GM21447 (cell line): ENCODE measurements around the gene NUMBL.

Source experiments
- ATAC-seq: cut with Tn5 transposase; IDR thresholded peaks from one replicate; pipeline ENCODE4 v1.9.1; 2021; ENCODE audit not compliant: unreplicated experiment

The NUMBL gene

DNA sequence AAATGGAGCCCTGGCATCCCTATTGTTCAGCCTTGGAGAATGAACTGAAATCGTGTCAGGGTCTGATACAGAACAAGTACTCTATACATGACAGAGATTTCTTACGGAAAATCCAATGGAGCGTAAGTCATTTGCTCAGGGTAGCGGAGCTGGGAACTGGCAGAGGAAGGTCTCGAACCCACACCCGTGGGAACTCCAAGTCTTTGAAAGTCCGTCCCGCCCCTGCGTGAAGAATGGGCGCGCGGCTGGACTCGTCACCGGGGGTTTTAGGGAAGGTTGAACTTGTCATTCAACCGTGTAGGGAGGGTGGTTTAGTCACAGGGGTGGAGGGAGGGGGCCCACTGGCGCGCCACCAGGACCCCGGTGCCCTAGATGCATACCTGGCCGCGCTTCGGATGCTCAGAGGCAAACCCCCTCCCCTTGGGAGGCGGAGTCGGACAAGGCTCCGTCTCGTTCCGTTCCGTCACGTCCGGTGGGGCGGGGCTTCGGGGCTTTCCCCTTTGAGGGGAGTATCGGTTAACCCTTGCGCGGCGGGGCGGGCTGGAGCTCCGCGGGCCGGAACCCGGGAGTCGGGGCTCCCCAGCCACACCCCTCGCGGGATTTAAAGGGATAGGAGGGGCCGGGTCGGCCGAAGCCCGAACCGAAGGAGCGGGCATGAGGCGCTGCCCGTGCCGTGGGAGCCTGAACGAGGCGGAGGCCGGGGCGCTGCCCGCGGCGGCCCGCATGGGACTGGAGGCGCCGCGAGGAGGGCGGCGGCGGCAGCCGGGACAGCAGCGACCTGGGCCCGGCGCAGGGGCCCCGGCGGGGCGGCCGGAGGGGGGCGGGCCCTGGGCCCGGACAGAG is 26.3 kb upstream of the NUMBL start, which contains the start of the genes COQ8B and ITPKC:
Gene COQ8B (minus strand): TSS at position 405 of the 843 bp plus-strand sequence. CDS start 2,254 bp downstream, outside the sequence.
Gene ITPKC (plus strand): TSS at position 631 of the 843 bp plus-strand sequence. CDS start 24 bp downstream, at position 655.
- ATAC-seq: peak; percentile 61

DNA sequence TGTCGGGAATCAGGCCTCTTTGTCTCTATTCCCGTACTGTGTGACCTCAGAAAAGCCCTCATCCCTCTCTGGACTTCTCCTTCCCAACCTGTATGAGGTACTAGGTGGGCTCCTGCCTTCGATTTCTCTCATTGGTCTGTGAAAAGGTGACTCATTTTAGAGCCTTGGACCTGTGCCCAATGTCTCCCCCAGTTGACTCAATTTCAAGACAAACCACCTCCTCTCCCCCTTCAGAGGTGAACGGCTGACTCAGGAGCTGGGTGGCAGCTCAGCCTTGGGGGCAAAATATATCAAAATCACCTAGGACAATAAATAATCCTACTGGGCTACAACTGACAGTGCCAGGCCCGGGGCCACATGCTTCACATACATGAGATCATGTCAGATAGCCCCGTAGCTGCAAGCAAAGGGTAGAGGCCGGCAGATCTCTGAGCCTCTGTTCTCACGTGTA is 25.6 kb upstream of the NUMBL start:
- ATAC-seq: no peak

DNA sequence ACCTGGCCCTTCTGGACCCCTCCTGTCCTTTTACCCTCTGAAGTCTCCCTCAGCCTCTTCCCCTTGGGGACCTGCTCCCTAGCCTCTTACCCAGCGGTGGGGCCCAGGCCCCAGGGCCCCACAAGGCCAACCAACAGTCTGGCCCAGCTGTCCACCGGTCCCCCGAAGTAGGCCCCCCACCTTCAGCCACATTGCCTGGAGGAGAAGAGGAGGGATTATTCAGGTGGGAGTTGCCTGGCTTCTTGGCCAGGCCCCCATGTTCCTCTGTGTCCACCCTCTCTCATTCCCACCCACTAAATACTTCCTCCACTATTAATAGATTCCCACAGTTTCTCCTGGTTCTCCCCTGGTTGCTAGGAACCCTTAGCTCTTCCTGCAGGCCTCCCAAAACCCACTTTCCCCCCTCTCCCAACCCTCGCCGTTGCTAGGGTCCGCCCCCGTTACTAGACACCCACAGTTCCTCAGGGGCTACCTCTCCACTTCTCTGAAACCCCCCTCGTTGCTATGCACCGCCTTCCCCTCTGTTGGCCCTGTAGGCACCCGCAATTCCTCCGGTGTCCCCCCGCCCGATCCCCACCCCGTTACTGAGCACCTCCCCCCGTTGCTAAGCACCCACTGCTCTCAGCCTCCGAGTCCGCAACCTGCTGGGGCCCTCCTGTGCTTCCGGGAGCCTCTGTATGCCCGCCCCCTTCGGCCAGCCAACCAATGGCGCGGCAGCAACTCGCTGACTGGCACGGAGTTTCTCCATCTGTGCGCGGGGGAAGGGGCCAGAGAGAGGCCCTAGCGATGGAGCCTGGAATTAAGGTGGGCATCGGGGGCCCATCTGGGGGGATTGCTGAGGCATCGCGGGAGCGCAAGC is 24.2 kb upstream of the NUMBL start:
- ATAC-seq: peak; percentile 54

DNA sequence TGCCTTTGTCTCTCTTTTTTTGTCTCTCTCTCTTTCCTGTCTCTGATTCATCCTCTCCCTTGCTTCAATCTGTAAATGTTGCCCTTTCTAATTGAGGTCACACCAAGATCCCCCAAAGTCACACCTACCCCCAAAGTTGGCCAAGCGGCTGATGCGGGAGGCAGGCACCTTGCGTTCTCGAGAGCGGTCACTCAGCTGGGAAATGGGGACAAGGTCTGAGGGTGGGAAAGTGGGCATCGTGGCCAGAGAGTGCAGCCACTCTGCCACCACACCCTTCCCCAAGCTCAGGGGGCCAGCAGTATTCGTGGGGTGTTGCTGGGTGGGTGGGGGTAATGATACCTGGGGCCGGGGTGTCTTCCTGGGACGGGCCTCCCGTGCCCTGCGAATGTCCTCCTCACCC is 23.5 kb upstream of the NUMBL start:
- no peak for ATAC-seq

DNA sequence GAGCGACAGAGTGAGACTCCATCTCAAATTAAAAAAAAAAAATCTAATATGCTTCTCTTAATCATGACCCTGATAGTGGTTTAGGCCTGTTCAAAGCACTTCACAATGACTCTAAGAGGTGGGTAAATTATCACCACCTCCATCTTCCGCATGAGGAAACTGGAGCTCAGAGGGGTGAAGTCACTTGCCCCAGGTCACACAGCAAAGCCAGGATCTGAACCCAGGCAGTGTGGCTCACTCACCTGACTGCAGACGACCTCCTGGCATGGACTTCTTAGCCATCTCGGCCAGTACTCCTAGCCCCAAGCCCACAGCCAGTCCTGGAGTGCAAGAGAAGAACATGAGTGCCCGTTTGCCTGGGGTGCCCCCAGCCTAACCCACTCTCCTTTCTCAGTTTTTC is 19.4 kb upstream of the NUMBL start:
- no peak for ATAC-seq

DNA sequence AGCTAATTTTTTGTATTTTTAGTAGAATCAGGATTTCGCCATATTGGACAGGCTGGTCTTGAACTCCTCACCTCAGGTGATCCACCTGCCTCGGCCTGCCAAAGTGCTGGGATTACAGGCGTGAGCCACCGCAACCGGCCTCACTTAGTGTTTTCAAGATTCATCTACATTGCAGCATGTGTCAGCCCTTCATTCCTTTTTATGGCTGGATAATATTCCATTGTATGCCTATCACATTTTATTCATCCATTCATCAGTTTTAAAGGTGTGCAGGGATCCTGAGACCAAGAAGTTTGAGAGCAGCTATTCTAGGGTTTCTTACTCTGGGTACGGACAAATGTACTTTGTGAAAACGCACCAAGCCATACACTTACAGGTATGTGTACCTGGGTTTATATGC is 17.2 kb upstream of the NUMBL start:
- no peak for ATAC-seq

DNA sequence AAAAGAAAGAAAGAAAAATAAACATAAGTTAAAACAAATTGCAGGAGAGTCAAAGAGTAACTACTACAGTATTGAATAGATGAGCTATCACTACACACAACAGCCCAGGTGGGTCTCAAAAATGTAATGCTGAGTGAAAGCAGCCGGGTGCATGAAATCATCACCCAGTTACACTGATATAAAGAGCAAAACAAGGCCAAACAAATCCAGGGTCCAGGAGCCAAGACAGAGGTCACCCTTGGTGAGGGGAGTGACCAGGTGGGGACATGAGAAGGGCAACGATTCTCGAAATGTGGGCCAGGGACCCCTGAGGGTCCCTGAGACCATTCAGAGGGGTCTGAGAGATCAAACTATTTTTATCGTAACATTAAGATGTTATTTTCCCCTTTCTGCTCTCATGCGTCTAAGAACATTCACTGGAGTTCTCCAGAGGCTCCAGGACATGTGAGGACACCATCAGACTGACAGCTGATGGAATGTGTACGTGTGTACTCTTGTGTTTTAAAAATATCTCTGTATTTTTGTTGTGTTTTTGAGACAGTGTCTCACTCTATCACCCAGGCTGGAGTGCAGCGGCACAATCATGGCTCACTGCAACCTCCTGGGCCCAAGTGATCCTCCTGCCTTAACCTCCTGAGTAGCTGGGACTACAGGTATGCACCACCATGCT is 15.6 kb upstream of the NUMBL start:
- ATAC-seq: no peak

DNA sequence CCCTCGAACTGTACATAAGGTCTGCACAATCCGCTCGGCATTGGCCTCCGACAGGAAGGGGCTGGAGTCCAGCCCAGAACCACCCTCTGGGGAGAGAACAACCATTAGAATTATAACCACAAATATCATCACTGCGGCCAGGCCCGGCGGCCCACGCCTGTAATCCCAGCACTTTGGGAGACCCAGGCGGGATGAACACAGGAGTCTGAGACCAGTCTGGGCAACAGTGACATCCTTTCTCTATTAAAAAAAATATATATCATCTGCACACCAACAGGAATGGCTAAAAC is 14.9 kb upstream of the NUMBL start:
- ATAC-seq: no peak

DNA sequence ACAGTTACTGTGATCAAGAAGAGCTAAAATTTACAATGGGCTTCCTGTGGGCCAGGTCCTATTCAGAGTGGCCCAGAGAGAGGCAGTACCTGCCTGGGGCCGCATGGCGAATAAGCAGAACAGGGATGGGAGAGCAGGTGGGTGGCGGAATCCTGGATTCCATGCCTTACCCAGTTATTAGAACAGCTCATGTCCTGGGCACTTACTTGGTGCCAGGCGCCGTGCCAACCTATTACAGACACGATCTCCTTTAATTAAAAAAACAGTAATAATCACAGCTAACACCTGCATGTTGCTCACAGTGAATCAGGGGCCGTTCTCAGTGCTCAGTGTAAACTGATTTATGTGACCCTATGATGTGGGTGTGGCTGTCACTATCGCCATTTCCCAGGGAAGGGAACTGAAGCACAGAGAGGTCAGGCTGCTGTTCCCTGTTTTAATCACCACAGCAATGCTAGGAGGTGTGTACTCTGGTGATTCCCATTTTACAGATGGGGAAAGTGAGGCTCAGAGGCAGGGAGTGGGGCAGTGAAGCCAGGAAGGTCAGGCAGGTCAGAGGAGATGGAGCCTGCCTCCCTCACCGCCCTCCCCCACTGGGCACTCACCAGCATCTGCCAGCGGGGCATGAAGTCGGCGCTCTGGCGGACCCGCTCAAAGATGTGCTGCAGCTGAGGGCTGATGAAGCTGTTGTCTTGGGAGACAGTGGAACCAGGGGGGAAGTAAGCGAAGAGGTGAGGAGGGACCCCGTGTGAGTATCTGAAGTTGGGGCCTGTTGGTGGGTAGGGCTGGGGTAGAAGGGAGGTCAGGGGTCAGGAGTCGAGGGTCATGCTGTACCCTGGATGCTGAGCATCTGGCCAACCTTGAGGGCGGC is 14.3 kb upstream of the NUMBL start:
- no peak for ATAC-seq

DNA sequence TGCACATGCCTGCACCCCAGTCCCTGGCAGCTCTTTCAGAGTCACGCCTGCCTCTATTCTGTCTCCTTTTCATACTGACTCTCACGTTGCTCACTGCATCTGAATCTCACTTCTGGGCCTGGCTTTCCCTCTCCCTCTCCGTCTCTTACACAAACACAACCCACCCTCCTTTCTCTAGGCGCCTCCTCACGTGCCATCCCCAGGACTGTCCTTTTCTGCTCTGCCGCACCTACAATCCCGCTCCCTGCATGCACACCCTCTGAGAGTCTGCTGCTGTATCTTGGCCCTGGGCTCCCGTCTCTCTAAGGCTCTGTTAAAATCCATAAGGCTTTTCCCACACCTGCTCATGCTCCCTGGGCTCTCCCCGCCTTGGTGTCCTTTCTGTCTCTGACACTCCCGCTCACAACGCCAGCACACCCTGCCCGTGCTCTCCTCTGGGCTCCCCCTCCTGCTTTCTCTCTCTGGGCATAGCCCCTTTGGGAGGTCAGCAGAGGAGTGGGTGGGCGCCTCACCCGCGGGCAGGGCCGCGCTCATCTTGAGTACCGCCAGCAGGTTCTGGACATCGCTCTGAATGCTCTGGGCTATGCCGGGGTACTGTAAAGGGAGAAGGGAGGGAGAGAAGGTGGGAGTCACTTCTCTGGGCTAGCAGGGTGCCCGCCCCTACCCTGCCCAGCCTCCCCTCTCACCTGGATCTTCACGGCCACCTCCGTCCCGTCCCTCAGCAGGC is 12.7 kb upstream of the NUMBL start:
- ATAC-seq: no peak

DNA sequence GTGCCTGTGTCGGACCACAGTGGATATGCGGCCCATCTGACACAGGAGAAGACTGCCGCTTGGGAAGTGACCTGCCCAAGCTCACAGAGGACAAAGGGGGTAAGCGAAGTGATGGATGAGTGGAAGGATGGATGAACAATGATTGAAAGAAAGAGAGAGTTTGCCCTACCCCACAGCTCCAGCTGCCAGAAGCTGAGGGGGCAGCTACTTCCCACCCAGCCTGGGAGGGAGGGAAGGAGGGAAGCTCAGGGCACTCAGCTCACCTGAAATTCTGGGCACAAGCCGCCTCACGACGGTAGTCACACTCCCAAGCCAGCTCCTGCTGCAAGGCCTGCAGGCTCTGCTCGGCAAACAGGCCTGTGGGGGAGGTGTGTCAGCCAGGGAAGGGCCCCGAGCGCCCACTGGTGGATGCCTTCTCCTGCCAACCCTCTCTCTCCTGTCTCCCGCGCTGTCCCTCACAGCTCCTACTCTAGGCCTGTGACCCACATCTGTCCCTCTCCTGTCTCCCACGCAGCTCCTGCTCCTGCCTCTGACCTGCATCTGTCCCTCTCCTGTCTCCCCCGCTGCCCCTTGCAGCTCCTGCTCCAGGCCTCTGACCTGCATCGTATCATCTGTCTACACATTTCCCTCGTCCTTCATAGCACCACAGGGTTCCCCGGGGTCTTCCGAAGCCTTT is 12.0 kb upstream of the NUMBL start:
- ATAC-seq: no peak

DNA sequence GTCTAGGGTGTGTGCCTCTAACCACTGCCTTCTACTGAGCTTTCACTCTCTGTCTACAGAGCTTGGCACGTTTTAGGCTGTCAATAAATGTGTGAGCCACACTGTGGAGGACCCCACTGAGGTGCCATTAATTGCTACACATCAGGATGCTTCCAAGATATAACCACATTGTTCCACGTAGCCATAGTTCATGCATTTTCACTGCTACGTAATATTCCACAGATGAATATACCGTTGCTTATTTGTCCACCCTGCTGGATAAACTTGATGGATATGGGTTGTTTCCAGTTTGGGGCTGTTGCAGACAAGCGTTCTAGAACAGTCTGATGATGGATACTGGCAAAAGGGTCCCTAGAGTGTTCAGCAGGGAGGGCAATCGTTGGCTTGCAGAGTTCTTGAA is 11.3 kb upstream of the NUMBL start:
- no peak for ATAC-seq

DNA sequence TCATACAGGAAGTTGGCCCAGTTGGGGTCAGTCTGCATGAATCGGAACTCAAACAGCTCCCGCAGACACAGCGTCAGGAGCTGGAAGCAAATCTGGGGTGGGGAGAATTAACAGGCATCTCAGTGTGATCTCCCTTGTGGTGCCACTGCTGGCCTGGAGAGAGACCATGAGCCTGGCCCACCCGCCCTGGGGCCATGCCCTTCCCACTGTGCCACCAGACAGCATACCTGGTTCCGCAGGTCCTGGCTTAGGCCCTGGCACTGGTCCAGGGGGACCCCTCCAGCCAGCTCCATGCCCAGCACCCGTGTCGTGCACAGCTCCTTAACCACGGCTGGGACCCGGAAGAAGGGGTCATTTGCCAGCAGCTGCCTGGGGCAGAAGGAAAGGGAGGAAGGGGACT is 9.6 kb upstream of the NUMBL start:
- ATAC-seq: no peak

DNA sequence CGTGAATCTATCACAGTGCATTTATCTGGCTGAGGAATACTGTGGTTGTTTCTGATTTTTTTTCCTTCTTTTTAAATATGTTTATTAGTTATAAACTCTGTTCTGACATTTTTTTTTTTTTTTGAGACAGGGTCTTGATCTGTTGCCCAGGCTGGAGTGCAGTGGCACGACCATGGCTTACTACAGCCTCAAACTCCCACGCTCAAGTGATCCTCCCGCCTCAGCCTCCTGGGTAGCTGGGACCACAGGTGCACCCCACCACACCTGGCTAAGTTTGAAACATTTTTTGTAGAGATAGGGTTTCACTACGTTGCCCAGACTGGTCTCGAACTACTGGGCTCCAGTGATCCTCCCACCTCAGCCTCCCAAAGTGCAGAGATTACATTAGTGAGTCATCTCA is 6.6 kb upstream of the NUMBL start:
- no peak for ATAC-seq

DNA sequence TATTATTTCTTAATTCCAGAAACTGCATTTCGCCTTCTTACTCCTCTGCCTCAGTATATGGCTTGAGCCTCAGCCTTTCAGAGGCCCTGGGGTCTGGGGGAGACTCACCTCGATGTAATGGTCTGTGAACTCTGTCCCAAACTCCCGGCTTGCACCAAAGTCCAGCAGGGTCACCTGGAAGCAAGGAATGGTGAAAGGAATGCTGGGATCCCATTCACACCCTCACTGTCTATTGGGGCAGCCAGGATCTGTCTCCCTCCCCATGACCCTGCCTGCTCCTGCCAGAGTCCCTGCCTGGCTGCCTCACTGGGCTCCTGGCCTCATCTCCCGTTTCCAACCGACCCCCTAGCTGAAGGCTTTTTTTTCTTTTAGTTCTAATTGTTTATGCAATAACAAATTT is 5.4 kb upstream of the NUMBL start:
- ATAC-seq: no peak

DNA sequence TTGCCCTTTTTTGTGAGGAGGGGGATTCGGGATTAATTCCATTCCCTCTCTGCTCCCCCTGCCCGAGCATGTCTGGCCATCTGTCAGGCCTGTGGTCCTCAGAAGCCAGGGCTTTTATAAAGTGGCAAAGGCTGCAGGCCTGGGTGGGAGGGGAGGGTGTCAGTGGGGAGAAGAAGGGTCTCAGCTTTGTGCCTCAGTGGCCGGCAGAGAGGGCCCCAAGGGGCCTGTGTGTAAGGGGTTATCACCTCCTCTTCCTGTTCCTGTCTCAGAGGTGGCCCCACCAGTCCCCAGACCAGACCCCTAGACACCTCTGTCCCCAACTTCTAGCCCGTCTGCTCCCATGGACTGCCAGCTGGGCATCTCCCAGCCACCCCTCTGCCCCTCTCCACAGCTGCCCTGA is 3.4 kb upstream of the NUMBL start:
- no peak for ATAC-seq

DNA sequence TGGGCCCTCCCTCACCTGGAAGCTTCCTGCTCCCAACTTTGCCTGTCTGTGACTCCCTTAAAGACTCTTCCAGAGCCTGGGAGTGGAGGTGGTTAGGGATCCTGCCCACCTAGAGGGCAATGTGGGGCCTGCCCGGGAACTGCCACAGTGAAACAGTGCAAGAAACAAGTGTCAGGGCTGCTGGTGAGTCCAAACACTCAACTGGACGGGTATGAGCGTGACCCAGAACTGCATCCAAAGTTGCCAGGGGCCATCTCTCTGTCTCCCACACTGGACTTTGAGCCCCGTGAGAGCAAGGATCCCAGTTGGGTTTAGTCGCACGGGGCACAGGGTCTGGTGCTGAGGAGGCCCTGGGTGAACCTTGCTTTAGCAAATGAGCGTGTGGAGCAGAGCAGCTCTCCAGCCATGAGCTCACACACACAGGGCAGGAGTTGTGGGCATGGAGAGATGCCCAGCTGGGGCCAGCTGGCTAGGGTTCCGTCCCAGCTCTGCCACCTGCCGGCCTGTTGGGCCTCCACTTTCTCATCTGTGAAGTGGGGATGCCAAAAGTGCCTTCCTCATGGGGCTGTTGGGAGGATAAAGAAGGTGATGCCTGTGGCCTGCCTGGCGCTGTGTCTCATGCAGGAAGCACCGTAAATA is 2.8 kb upstream of the NUMBL start:
- ATAC-seq: no peak

DNA sequence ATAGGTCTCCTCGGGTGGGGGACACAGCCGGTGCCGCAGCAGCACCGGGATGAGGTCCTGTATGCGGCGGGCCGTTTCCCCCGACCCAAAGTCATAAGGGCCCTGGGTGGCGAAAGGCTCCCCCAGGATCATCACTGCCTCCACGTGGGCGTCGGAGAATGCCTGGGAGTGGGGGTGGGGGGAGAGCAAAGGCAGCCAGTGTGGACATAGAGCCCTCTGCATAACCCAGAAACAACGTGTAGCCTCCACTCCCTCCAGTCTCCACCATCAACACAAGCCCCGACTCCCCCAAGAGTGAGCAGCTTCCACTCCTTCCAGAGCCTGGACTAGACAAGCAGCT is 1.7 kb upstream of the NUMBL start:
- no peak for ATAC-seq
